RPMI7951 (cell line): ENCODE measurements around the gene UPK3B. TPM values are rescaled to one million over a fixed set of nuclear protein-coding genes. Genes with fewer than 3 reads are reported as not detected.
"Not testable (repeated sequence)": the region's sequence is repeated elsewhere in the genome, so short reads cannot be mapped to it uniquely, and the experiment has no call there.

Experiments
- DNase-seq: peaks from one replicate; pipeline ENCODE4 v3.0.0-alpha.2; 2012; ENCODE audit warnings: low read depth
- total RNA-seq: library from RNA; depleted of rRNA; stranded (reverse); fragments of >200 nt; shearing (Covaris generic); gene quantifications from 2 replicates; pipeline ENCODE4 v1.2.3, GENCODE V29; 2014

The UPK3B gene
- total RNA-seq, 1 experiment from 2014 or later, result not detected

GRCh38 chr7:76487969-76488368 lies 22.4 kb upstream of the UPK3B start:
- not testable (repeated sequence) for DNase-seq

- DNase-seq, result not testable (repeated sequence)
Observed at GRCh38 chr7:76492139-76492538, 18.2 kb upstream of the UPK3B start.

GRCh38 chr7:76495717-76496116 lies 14.6 kb upstream of the UPK3B start:
- not testable (repeated sequence) for DNase-seq

- not testable (repeated sequence) for DNase-seq
Observed at GRCh38 chr7:76497918-76498582, 12.3 kb upstream of the UPK3B start.

- not testable (repeated sequence) for DNase-seq
Observed at GRCh38 chr7:76498583-76499200, 11.7 kb upstream of the UPK3B start.

GRCh38 chr7:76499201-76499923 lies 11.0 kb upstream of the UPK3B start:
- DNase-seq, result not testable (repeated sequence)

- not testable (repeated sequence) for DNase-seq
Observed at GRCh38 chr7:76499924-76500241, 10.5 kb upstream of the UPK3B start.

GRCh38 chr7:76502224-76502623 lies 8.1 kb upstream of the UPK3B start:
- not testable (repeated sequence) for DNase-seq

- DNase-seq, result not testable (repeated sequence)
Observed at GRCh38 chr7:76502836-76503235, 7.5 kb upstream of the UPK3B start.

- not testable (repeated sequence) for DNase-seq
Observed at GRCh38 chr7:76503244-76503643, 7.1 kb upstream of the UPK3B start.

- DNase-seq, result not testable (repeated sequence)
Observed at GRCh38 chr7:76504351-76505167, 5.8 kb upstream of the UPK3B start.

GRCh38 chr7:76505168-76506080 lies 4.9 kb upstream of the UPK3B start:
- DNase-seq, result no peak

GRCh38 chr7:76506081-76506440 lies 4.3 kb upstream of the UPK3B start:
- DNase-seq, result no peak

GRCh38 chr7:76506643-76507042 lies 3.7 kb upstream of the UPK3B start:
- not testable (repeated sequence) for DNase-seq

GRCh38 chr7:76507723-76508406 lies 2.5 kb upstream of the UPK3B start:
- no peak for DNase-seq

GRCh38 chr7:76511200-76511910 lies 1.0 kb downstream of the UPK3B start:
- not testable (repeated sequence) for DNase-seq

GRCh38 chr7:76511911-76512885 lies 1.8 kb downstream of the UPK3B start:
- DNase-seq, result not testable (repeated sequence)
